22Rv1 (cell line): ENCODE data around the gene INSIG1.

ENCODE experiments used
- CTCF ChIP-seq: fragments of 450-650 bp; IDR thresholded peaks from 2 replicates; pipeline ENCODE4 v1.5.1; 2017; ENCODE audit warnings: mild to moderate bottlenecking
- ZFX ChIP-seq: fragments of 450-650 bp; IDR thresholded peaks from 2 replicates; pipeline ENCODE4 v1.6.1; 2017; ENCODE audit warnings: antibody characterized with exemption, borderline replicate concordance

- TF ChIP-seq CTCF = no peak
- no peak for TF ChIP-seq ZFX
These were observed 11.3 kb downstream of the INSIG1 start for GRCh38 chr7:155309021-155309338.
